Kidney glomerular epithelial cell (primary cell): Measurements from ENCODE around the gene PCDHGA4.
"Not testable (repeated sequence)": the region's sequence is repeated elsewhere in the genome, so short reads cannot be mapped to it uniquely, and the experiment has no call there.

Source experiments
- DNase-seq: peaks from one replicate; lab custom pipeline; 2025; lab: John Stamatoyannopoulos, UW

The PCDHGA4 gene

DNA sequence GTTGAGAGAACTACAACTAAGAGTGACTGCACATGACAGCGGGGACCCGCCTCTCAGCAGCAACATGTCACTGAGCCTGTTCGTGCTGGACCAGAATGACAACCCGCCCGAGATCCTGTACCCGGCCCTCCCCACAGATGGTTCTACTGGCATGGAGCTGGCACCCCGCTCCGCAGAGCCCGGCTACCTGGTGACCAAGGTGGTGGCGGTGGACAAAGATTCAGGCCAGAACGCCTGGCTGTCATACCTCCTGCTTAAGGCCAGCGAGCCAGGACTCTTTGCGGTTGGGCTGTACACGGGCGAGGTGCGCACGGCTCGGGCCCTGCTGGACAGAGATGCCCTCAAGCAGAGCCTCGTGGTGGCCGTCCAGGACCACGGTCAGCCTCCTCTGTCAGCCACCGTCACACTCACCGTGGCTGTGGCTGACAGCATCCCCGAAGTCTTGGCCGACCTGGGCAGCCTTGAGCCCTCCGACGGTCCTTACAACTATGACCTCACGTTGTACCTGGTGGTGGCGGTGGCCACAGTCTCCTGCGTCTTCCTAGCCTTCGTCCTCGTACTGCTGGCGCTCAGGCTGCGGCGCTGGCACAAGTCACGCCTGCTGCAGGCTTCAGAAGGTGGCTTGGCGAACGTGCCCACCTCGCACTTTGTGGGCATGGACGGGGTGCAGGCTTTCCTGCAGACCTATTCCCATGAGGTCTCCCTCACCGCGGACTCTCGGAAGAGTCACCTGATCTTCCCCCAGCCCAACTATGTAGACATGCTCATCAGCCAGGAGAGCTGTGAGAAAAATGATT, 29.8 kb downstream of the PCDHGA4 start:
- DNase-seq = no peak

- DNase-seq = not testable (repeated sequence)
These were observed 32.9 kb downstream of the PCDHGA4 start, which contains the start of gene PCDHGB4 for GRCh38 chr5:141387557-141388311. Gene PCDHGB4, plus strand, starts transcription at chr5:141387698. Its CDS starts 187 bp downstream, at chr5:141387885.

GRCh38 chr5:141388661-141389060, 33.8 kb downstream of the PCDHGA4 start:
- no peak for DNase-seq

- no peak for DNase-seq
These were observed 34.6 kb downstream of the PCDHGA4 start for GRCh38 chr5:141389153-141390042.

DNA sequence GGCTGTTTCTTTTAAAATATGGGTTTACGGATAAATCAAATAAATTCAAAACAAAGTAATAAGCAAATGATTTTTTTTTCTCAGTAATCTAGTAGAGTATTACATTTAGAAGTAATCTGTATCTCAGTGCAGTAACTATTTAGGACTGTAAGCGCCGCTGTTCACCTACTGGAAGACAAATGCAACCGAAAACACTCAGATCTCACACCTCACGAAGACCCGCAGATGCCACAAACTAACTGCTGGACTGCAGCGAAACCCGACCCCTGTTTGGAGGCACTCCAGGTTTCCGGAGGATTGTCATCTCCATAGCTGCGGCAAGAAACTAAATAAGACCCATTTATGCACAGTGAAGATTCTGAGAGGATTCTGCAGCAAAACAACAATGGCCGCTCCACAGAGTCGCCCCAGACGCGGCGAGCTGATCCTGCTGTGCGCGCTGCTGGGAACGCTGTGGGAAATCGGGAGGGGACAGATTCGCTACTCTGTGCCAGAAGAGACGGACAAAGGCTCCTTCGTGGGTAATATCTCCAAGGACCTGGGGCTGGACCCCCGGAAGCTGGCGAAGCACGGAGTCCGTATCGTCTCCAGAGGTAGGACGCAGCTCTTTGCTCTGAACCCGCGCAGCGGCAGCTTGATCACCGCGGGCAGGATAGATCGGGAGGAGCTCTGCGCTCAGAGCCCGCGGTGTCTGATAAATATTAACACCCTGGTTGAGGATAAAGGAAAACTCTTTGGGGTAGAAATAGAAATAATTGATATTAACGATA, 37.8 kb downstream of the PCDHGA4 start, which contains the start of gene PCDHGA8:
Gene PCDHGA8 (plus strand): TSS at position 205 of the 770 bp plus-strand sequence. CDS start 181 bp downstream, at position 386.
- DNase-seq = no peak

- no peak for DNase-seq
These were observed 38.4 kb downstream of the PCDHGA4 start for GRCh38 chr5:141393267-141393666.

DNA sequence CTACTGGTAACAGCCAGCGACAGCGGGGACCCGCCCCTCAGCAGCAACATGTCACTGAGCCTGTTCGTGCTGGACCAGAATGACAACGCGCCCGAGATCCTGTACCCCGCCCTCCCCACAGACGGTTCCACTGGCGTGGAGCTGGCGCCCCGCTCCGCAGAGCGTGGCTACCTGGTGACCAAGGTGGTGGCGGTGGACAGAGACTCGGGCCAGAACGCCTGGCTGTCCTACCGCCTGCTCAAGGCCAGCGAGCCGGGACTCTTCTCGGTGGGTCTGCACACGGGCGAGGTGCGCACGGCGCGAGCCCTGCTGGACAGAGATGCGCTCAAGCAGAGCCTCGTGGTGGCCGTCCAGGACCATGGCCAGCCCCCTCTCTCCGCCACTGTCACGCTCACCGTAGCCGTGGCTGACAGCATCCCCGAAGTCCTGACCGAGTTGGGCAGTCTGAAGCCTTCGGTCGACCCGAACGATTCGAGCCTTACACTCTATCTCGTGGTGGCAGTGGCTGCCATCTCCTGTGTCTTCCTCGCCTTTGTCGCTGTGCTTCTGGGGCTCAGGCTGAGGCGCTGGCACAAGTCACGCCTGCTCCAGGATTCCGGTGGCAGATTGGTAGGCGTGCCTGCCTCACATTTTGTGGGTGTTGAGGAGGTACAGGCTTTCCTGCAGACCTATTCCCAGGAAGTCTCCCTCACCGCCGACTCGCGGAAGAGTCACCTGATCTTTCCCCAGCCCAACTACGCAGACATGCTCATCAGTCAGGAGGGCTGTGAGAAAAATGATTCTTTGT, 39.8 kb downstream of the PCDHGA4 start:
- DNase-seq = not testable (repeated sequence)

GRCh38 chr5:141397756-141398551, 43.1 kb downstream of the PCDHGA4 start, which contains the start of gene PCDHGB5:
Gene PCDHGB5, plus strand, starts transcription at chr5:141397947. Its CDS starts 181 bp downstream, at chr5:141398128.
- DNase-seq = peak; percentile 44

- DNase-seq = no peak
These were observed 43.8 kb downstream of the PCDHGA4 start for GRCh38 chr5:141398608-141399007.

DNA sequence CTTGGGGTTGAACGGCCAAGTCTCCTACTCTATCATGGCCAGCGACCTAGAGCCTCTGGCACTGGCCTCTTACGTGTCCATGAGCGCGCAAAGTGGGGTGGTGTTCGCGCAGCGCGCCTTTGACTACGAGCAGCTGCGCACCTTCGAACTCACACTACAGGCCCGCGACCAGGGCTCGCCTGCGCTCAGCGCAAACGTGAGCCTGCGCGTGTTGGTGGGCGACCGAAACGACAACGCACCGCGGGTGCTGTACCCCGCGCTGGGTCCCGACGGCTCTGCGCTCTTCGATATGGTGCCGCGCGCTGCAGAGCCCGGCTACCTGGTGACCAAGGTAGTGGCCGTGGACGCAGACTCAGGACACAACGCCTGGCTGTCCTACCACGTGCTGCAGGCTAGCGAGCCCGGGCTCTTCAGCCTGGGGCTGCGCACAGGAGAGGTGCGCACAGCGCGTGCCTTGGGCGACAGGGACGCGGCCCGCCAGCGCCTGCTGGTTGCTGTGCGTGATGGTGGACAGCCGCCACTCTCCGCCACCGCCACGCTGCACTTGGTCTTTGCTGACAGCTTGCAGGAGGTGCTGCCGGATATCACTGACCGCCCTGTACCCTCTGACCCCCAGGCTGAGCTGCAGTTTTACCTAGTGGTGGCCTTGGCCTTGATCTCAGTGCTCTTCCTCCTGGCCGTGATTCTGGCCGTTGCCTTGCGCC, 44.9 kb downstream of the PCDHGA4 start:
- DNase-seq = no peak

- DNase-seq = no peak
These were observed 47.9 kb downstream of the PCDHGA4 start, which contains the start of gene PCDHGA9 for GRCh38 chr5:141402553-141403243. Gene PCDHGA9, plus strand, starts transcription at chr5:141402778. Its CDS starts 175 bp downstream, at chr5:141402953.

DNA sequence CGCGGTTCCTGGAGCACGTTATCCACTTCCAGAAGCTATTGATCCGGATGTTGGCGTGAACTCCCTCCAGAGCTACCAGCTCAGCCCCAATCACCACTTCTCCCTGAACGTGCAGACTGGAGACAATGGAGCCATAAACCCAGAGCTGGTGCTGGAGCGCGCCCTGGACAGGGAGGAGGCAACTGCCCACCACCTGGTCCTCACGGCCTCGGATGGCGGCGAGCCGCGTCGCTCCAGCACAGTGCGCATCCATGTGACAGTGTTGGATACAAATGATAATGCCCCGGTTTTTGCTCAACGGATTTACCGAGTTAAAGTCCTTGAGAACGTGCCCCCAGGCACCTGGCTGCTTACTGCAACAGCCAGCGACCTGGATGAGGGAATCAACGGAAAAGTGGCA, 48.6 kb downstream of the PCDHGA4 start:
- DNase-seq = no peak
